Endothelial cell of umbilical vein (primary cell): ENCODE results near the gene NDUFA5. TPM values are rescaled to one million over a fixed set of nuclear protein-coding genes. Genes with fewer than 3 reads are reported as not detected.
A peak's percentile ranks its signal among the peaks of the same experiment; 100 is the strongest.

Experiments
- BruUV-seq: library from RNA; stranded (reverse); fragments of 400-500 nt; replicated peaks from 2 replicates; lab custom pipeline; 2021; lab: Mats Ljungman, UMichigan
- CTCF ChIA-PET: fragments of 300-600, 350-600 bp; sonication (Branson Sonifier 250); formaldehyde crosslinking; loops from one replicate; lab custom pipeline; 2021; ENCODE audit warnings: antibody characterized with exemption, inconsistent platforms; lab: Charles Lee
- POLR2A ChIA-PET: fragments of 300-600, 350-600 bp; sonication (Branson Sonifier 250); formaldehyde crosslinking; loops from one replicate; lab custom pipeline; 2021; ENCODE audit warnings: antibody characterized with exemption, inconsistent platforms; lab: Charles Lee
- DNase-seq: peaks from one replicate; pipeline ENCODE4 v3.0.0-alpha.2; 2011; ENCODE audit warnings: low read depth, low spot score
- FAIRE-seq: peaks from 2 replicates; lab custom pipeline; 2011; peaks lifted over from hg19 to GRCh38; lab: Jason Lieb, UNC
- H2AFZ ChIP-seq: 2 replicates; pipeline ENCODE4 v1.6.0; 2012; ENCODE audit warnings: low read depth, low read length, control low read depth, inconsistent platforms
- H3K27ac ChIP-seq: 2 replicates; pipeline ENCODE4 v1.5.1; 2011; ENCODE audit warnings: low read depth, mild to moderate bottlenecking, control low read depth, low read length, moderate library complexity; ENCODE audit not compliant: insufficient read depth
- H3K27me3 ChIP-seq, 2 experiments: 2 replicates each; pipeline versions ENCODE4 v1.6.0 to v1.6.1; 2011; ENCODE audit warnings: low read length in 2 of 2, mixed read lengths in 1 of 2; ENCODE audit not compliant: control insufficient read depth in 2 of 2, insufficient read depth in 2 of 2
- H3K36me3 ChIP-seq, 2 experiments: 2 replicates in 1 of 2; 3 replicates in 1 of 2; pipeline ENCODE4 v1.5.1; 2011; ENCODE audit warnings: low read length in 2 of 2, mild to moderate bottlenecking in 1 of 2, moderate library complexity in 1 of 2; ENCODE audit not compliant: control insufficient read depth in 2 of 2, insufficient read depth in 2 of 2; ENCODE audit errors: extremely low read depth in 1 of 2
- H3K4me1 ChIP-seq: 3 replicates; pipeline ENCODE4 v1.5.1; 2011; ENCODE audit warnings: mild to moderate bottlenecking, low read length; ENCODE audit not compliant: control insufficient read depth, insufficient read depth; ENCODE audit errors: extremely low read depth
- H3K4me2 ChIP-seq: 2 replicates; pipeline ENCODE4 v1.6.1; 2011; ENCODE audit warnings: low read length, control low read depth, mixed read lengths; ENCODE audit not compliant: insufficient read depth
- H3K4me3 ChIP-seq, 3 experiments: fragments of 200-600 bp in 1 of 3; sonication (generic), shearing (Covaris generic) in 1 of 3; replicated peaks in 1 of 3; 2 replicates each; pipeline ENCODE4 v1.5.1; 2011 to 2016; ENCODE audit warnings: control low read depth in 3 of 3, low read length in 3 of 3, mild to moderate bottlenecking in 2 of 3, inconsistent platforms in 1 of 3, low read depth in 1 of 3, moderate library complexity in 1 of 3; ENCODE audit not compliant: insufficient read depth in 1 of 3
- H3K79me2 ChIP-seq: 2 replicates; pipeline ENCODE4 v1.6.0; 2012; ENCODE audit warnings: low read length, inconsistent platforms; ENCODE audit not compliant: control insufficient read depth, insufficient read depth
- H3K9ac ChIP-seq: replicated peaks from 2 replicates; pipeline ENCODE3; 2011; ENCODE audit warnings: low read length, control low read depth; ENCODE audit not compliant: insufficient read depth; ENCODE audit errors: extremely low read depth
- H3K9me1 ChIP-seq: replicated peaks from 3 replicates; pipeline ENCODE4 v1.6.0; 2011; ENCODE audit warnings: mild to moderate bottlenecking, low read length; ENCODE audit not compliant: control insufficient read depth, insufficient read depth; ENCODE audit errors: extremely low read depth
- H3K9me3 ChIP-seq: replicated peaks from 2 replicates; pipeline ENCODE4 v1.5.1; 2012; ENCODE audit warnings: low read length, inconsistent platforms; ENCODE audit not compliant: control insufficient read depth, insufficient read depth
- H4K20me1 ChIP-seq: replicated peaks from 2 replicates; pipeline ENCODE3; 2011; ENCODE audit warnings: mild to moderate bottlenecking, low read length; ENCODE audit not compliant: control insufficient read depth, insufficient read depth; ENCODE audit errors: extremely low read depth
- CTCF ChIP-seq, 2 donors: IDR thresholded peaks; 1 replicate in 1 of 2; 2 replicates in 1 of 2; pipeline ENCODE4 v1.5.1; 2011; ENCODE audit warnings: low read length in 2 of 2, mild to moderate bottlenecking in 2 of 2, moderate library complexity in 2 of 2, control low read depth in 1 of 2, inconsistent platforms in 1 of 2, low read depth in 1 of 2; ENCODE audit not compliant: insufficient read depth in 1 of 2; ENCODE audit errors: extremely low read depth in 1 of 2
- EZH2 ChIP-seq: IDR thresholded peaks from 2 replicates; pipeline ENCODE4 v1.6.1; 2012; ENCODE audit warnings: borderline replicate concordance, low read depth, mild to moderate bottlenecking, moderate library complexity, low read length, inconsistent platforms; ENCODE audit not compliant: severe bottlenecking
- FOS ChIP-seq: IDR thresholded peaks from 2 replicates; pipeline ENCODE4 v1.6.1; 2011; ENCODE audit warnings: mild to moderate bottlenecking, low read length, moderate library complexity, borderline replicate concordance; ENCODE audit not compliant: insufficient read depth
- GATA2 ChIP-seq: IDR thresholded peaks from 2 replicates; pipeline ENCODE4 v1.7.0; 2011; ENCODE audit warnings: low read depth, mild to moderate bottlenecking, moderate library complexity, mixed read lengths, low read length; ENCODE audit not compliant: insufficient read length, insufficient read depth
- JUN ChIP-seq: IDR thresholded peaks from 2 replicates; pipeline ENCODE4 v1.6.1; 2011; ENCODE audit warnings: borderline replicate concordance, low read depth; ENCODE audit not compliant: insufficient read length, insufficient read depth
- MYC ChIP-seq: IDR thresholded peaks from one replicate; pipeline ENCODE4 v1.6.1; 2011; ENCODE audit warnings: mild to moderate bottlenecking, low read depth, low read length
- POLR2A ChIP-seq: IDR thresholded peaks from 2 replicates; pipeline ENCODE4 v1.6.1; 2012; ENCODE audit warnings: low read depth, mild to moderate bottlenecking, control low read depth, low read length
- POLR2AphosphoS5 ChIP-seq: IDR thresholded peaks from 2 replicates; pipeline ENCODE4 v1.6.1; 2012; ENCODE audit warnings: low read depth, mild to moderate bottlenecking, control low read depth, low read length, moderate library complexity; ENCODE audit not compliant: insufficient read depth
- dilution Hi-C: fragments of 300-500 bp; cut with MboI; formaldehyde crosslinking; loops from one replicate; pipeline ENCODE4 v1.15.0; 2019; ENCODE audit warnings: low sequenced_read_pairs; ENCODE audit not compliant: extremely low pct_ligation_motif_present
- intact Hi-C: fragments of 100-400 bp; cut with micrococcal nuclease; formaldehyde crosslinking; loops from one replicate; pipeline ENCODE4 v1.10.0; 2022
- polyA plus RNA-seq, 4 experiments: library from polyadenylated mRNA; depleted of rRNA in 3 of 4; stranded (reverse) in 3 of 4; unstranded in 1 of 4; fragments of >200 nt; gene quantifications; 2 replicates each; pipeline versions ENCODE4 v1.2.1 to v1.2.3, GENCODE V29; 2011 to 2012; ENCODE audit warnings: missing spikeins in 1 of 4
- total RNA-seq: library from RNA; stranded (reverse); gene quantifications from 2 replicates; pipeline ENCODE4 v1.2.3, GENCODE V29; 2021
- TF ChIP-seq, protein P1 (sequence below): IDR thresholded peaks from 2 replicates; pipeline ENCODE4 v1.6.1; 2011; ENCODE audit not compliant: insufficient read depth, insufficient read length

Gene NDUFA5
- total and polyA plus RNA-seq, 2 donors (not counting 3 experiments of a cell fraction or from before 2014, with no cell fraction given) = 6.2 to 62.3 TPM

DNA sequence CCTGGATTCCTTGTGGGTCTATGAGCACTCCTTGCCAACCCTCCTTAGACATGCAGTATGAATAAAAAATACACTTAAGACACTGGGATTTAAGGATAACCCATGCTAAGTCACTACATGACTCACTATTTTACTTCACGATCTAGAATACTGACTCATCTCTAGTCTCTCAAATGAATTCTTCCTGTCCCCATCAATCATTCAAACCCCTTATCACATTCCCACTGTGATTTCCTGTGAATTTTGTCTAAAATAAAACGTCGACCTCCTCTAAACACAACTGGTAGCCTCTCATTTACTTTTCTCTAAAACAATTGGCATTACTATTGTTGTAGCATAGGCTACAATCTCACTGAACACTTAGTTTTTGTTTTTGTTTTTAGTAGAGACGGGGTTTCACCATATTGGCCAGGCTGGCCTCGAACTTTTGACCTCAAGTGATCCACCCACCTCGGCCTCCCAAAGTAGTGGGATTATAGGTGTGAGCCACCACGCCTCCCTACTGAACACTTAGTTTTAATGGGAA, 19.4 kb downstream of the NDUFA5 start:
- peak; percentile 93 for TF ChIP-seq JUN
- TF ChIP-seq CTCF (IDR thresholded peaks at IDR 0.05; ENCODE audit: extremely low read depth in 1 of 2, insufficient read depth in 1 of 2, low read depth in 1 of 2, low read length in 2 of 2) = no peak
- TF ChIP-seq POLR2AphosphoS5 = peak; percentile 65
- TF ChIP-seq, protein P1, sequence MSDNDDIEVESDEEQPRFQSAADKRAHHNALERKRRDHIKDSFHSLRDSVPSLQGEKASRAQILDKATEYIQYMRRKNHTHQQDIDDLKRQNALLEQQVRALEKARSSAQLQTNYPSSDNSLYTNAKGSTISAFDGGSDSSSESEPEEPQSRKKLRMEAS = no peak
- peak; percentile 93 for TF ChIP-seq FOS
- no peak for TF ChIP-seq POLR2A
- no peak for TF ChIP-seq EZH2
- TF ChIP-seq MYC = no peak
- peak; percentile 74 for TF ChIP-seq GATA2
- H3K4me1 ChIP-seq = peaks cover 24% of the 10 kb centered on the region
- peaks cover 5 to 8% of the 10 kb centered on the region in 2 experiments for H3K27me3 ChIP-seq
- POLR2A ChIA-PET = no interaction called here
- no peak overlapping the region for H2AFZ ChIP-seq
- H4K20me1 ChIP-seq = no peaks in the 10 kb centered on the region
- no peaks in the 10 kb centered on the region for H3K9me1 ChIP-seq
- no peak overlapping the region for H3K9ac ChIP-seq
- H3K36me3 ChIP-seq = peaks cover 0 to 2% of the 10 kb centered on the region in 2 experiments
- CTCF ChIA-PET = interaction anchor here (5.0 kb wide), 1 partner anchor 43 kb away, joined by 60 read pairs; no protein-coding TSS in a partner anchor
- BruUV-seq = no TSS peak
- peak; percentile 84 for FAIRE-seq
- dilution Hi-C loops = no loop called here
- no peak overlapping the region for H3K4me3 ChIP-seq
- peak; percentile 84 for DNase-seq
- no peaks in the 10 kb centered on the region for H3K79me2 ChIP-seq
- H3K4me2 ChIP-seq = peak overlapping the region; percentile 45
- intact Hi-C loops = loop anchor here (1.0 to 10.0 kb wide), 4 partner anchors 19 to 733 kb away; partner anchors contain the start of gene NDUFA5
- H3K9me3 ChIP-seq = no peaks in the 10 kb centered on the region
- peak overlapping the region; percentile 49 for H3K27ac ChIP-seq
